WERI-Rb-1 (cell line): ENCODE data around the gene DHX36.

Source experiments
- DNase-seq: peaks from one replicate; pipeline ENCODE4 v3.0.0-alpha.2; 2020
- H3K27ac ChIP-seq: fragments of 250-450 bp; sonication (Bioruptor Pico); 2 replicates; pipeline ENCODE4 v1.5.1; 2020; ENCODE audit warnings: mild to moderate bottlenecking, moderate library complexity
- H3K27me3 ChIP-seq: fragments of 250-450 bp; sonication (Bioruptor Pico); 2 replicates; pipeline ENCODE4 v1.5.1; 2021; ENCODE audit warnings: mild to moderate bottlenecking, low read depth, moderate library complexity; ENCODE audit not compliant: insufficient read depth, severe bottlenecking
- H3K36me3 ChIP-seq: fragments of 250-450 bp; sonication (Bioruptor Pico); 2 replicates; pipeline ENCODE4 v1.5.1; 2020; ENCODE audit warnings: mild to moderate bottlenecking, moderate library complexity
- H3K4me3 ChIP-seq: 2 replicates; pipeline ENCODE4 v1.5.1; 2011; ENCODE audit warnings: low read depth, mild to moderate bottlenecking, control low read depth, low read length
- H3K9me3 ChIP-seq: fragments of 250-450 bp; sonication (Bioruptor Pico); 2 replicates; pipeline ENCODE4 v1.5.1; 2021; ENCODE audit warnings: mild to moderate bottlenecking, moderate library complexity; ENCODE audit not compliant: severe bottlenecking
- TF ChIP-seq, protein P1 (sequence below): IDR thresholded peaks from 2 replicates; pipeline ENCODE4 v1.5.1; 2011; ENCODE audit warnings: low read depth, mild to moderate bottlenecking, control low read depth, inconsistent platforms, low read length

DHX36 gene

DNA sequence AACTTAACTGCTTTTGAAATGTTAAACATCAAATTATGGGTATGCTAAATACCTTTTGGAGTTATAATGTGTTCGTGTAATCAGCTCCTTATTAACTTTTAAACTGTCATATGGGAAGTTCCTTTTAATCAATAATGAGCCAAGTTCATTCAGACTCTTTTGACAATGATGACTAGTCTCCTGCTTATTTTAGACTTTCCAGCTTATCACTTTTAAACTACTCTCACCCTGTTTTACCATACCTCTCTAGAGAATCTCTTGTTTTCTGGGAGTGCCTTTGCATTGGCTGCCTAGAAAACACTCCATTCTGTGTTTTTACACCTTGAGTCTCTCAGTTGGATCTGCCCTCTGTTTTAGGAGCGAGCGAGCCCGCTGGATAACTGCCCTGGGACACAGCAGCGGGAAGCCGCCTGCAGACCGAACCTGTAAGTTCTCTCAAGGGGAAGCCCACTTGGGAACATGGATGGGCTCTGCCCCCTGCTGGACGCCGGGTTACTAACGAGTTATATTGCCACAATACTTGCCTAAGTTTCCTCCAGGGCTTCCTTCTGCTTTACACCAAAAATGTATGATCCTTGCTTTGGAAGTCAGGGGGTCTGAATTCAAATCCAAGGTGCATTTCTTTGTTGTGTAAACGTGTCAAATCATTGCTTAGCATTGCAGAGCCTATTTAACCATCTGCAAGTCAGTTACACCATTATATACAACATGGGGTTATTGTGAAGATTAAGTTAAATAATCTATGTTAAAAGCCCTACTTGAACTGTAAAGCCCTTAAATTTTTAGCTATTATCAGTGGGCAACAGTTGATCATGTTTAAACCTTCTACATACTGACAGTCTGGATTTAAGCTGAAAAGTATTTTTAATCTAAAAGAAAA, 71.3 kb downstream of the DHX36 start:
- DNase-seq: peak; percentile 89
- H3K4me3 ChIP-seq: no peak overlapping the region
- TF ChIP-seq, protein P1, sequence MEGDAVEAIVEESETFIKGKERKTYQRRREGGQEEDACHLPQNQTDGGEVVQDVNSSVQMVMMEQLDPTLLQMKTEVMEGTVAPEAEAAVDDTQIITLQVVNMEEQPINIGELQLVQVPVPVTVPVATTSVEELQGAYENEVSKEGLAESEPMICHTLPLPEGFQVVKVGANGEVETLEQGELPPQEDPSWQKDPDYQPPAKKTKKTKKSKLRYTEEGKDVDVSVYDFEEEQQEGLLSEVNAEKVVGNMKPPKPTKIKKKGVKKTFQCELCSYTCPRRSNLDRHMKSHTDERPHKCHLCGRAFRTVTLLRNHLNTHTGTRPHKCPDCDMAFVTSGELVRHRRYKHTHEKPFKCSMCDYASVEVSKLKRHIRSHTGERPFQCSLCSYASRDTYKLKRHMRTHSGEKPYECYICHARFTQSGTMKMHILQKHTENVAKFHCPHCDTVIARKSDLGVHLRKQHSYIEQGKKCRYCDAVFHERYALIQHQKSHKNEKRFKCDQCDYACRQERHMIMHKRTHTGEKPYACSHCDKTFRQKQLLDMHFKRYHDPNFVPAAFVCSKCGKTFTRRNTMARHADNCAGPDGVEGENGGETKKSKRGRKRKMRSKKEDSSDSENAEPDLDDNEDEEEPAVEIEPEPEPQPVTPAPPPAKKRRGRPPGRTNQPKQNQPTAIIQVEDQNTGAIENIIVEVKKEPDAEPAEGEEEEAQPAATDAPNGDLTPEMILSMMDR: peak; percentile 88
- no peak overlapping the region for H3K27ac ChIP-seq
- peaks cover 3% of the 10 kb centered on the region; the same call in 1 of the 2 replicates for H3K36me3 ChIP-seq
- H3K27me3 ChIP-seq: no peaks in the 10 kb centered on the region
- no peaks in the 10 kb centered on the region for H3K9me3 ChIP-seq

DNA sequence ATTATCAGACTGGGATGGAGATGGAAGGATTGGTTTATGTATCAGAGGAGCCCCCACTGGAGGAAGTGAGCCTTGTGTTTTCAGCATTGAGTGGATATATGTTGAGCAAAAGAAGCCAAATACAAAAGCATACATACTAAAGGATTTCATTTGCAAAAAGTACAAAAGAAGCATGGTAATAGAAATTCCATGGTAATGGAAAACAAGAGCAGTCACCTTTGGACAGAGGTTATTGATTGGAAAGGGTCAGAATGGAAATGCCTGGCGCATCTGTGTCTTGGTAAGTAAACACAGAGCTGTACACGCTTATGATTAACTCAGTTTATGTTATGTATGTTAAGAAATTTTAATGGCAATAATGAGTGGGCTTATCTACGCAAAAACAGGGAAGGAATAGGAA, 72.7 kb downstream of the DHX36 start:
- Histone ChIP-seq H3K27me3 (no peaks in the 10 kb centered on the region), H3K9me3 (no peaks in the 10 kb centered on the region), H3K27ac (no peak overlapping the region), H3K36me3 (no peaks in the 10 kb centered on the region; the same call in 1 of the 2 replicates), H3K4me3 (no peak overlapping the region)
- TF ChIP-seq, protein P1: no peak
- no peak for DNase-seq

DNA sequence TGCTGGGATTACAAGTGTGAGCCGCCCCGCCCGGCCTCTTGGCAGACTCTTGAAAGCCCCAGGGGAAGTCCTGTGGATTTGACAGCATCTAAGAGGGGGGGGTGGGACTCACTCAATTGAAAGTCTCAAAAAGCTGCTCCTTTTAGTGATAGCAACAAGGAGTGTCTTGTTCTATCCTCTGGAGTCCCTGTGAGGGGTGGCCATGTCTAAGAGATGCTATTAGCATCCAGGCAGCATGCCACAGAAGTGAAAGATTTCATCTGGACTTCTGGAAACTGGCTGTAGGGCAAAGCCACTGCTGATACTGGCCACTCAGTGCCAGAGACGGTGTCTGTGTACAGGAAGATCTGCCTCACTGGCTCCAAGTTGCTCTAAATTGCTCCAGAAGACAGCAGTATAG, 74.0 kb downstream of the DHX36 start:
- DNase-seq: no peak
- Histone ChIP-seq H3K36me3 (no peaks in the 10 kb centered on the region), H3K27ac (no peak overlapping the region), H3K4me3 (no peak overlapping the region), H3K9me3 (no peaks in the 10 kb centered on the region), H3K27me3 (no peaks in the 10 kb centered on the region)
- TF ChIP-seq, protein P1: no peak

DNA sequence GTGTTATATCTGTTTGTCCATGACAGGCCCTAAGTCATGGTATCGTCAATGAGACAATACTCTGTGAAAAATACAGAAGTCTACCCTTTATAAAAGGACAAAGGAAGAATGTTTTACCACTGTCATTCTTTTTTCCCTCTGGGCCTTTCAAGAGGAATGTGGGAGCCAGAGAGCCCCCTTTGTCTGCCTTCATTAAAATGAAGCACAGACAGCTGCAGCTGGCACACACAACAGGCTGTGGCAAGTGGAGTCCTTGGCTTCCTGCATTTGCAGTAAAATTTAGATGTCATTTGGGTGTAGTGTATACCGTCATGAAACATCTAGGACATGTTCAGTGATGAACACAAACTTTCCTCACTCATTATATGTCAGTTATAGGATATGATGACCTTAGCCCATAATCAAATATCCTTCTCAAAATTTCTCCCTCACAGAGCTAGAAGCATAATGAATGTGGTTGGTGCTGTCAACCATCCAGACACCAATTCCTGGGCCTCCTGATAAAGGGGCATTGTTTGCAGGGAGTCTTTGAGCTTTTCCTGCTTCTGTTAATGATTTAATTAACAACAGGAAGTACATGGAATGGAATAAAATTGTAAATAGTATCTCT, 76.4 kb downstream of the DHX36 start:
- Histone ChIP-seq H3K36me3 (no peaks in the 10 kb centered on the region), H3K27ac (no peak overlapping the region), H3K9me3 (no peaks in the 10 kb centered on the region), H3K4me3 (no peak overlapping the region), H3K27me3 (no peaks in the 10 kb centered on the region)
- no peak for DNase-seq
- TF ChIP-seq, protein P1: no peak

DNA sequence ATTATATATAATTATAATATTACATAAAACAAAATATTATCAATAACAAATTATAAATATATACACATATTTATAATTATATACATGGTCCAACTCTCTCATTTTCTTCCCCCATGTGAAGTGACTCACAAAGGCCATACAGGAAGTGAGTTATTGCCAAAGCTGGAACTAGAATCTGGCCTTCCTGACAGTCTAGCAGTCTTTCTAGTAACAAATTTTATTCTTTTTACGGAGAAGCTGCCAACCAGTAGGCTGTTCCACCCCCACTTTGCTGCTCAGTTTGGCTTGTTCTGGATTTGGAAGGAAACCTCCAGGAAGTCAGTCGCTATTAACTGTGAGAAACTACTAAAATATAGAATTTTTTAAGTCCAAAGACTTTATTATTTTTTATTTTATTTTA, 79.6 kb downstream of the DHX36 start:
- DNase-seq: no peak
- Histone ChIP-seq H3K36me3 (peaks cover 5% of the 10 kb centered on the region; the same call in 1 of the 2 replicates), H3K27me3 (no peaks in the 10 kb centered on the region), H3K4me3 (no peak overlapping the region), H3K9me3 (no peaks in the 10 kb centered on the region), H3K27ac (no peak overlapping the region)
- TF ChIP-seq, protein P1: no peak
